Measurements from ENCODE around the gene CYB5RL.
"Not testable (repeated sequence)": the region's sequence is repeated elsewhere in the genome, so short reads cannot be mapped to it uniquely, and the experiment has no call there.

The CYB5RL gene

GRCh38 chr1:54238353-54239034 is 38.7 kb upstream of the CYB5RL start:
- H3K4me1 ChIP-seq (ENCODE audit: control insufficient read depth in 1 of 2, insufficient read depth in 1 of 2, low read depth in 1 of 2, low read length in 1 of 2): peaks cover 14 to 29% of the 10 kb centered on the region in 2 experiments
- H3K27ac ChIP-seq: peak overlapping the region; percentile 37
- H3K27me3 ChIP-seq: no peaks in the 10 kb centered on the region
- no peaks in the 10 kb centered on the region for H3K9me3 ChIP-seq
- no peak overlapping the region for H3K4me3 ChIP-seq (ENCODE audit: low read depth in 1 of 2, low read length in 1 of 2)
- TF ChIP-seq CTCF (IDR thresholded peaks at IDR 0.05): no peak
- H3K36me3 ChIP-seq: no peaks in the 10 kb centered on the region

GRCh38 chr1:54237586-54237985 is 37.8 kb upstream of the CYB5RL start:
- no peaks in the 10 kb centered on the region for H3K36me3 ChIP-seq
- H3K27me3 ChIP-seq: no peaks in the 10 kb centered on the region
- no peak for TF ChIP-seq CTCF (IDR thresholded peaks at IDR 0.05)

GRCh38 chr1:54234284-54234683 is 34.5 kb upstream of the CYB5RL start:
- Histone ChIP-seq H3K4me3 (ENCODE audit: low read depth in 1 of 2, low read length in 1 of 2) (no peak overlapping the region), H3K4me1 (ENCODE audit: control insufficient read depth in 1 of 2, insufficient read depth in 1 of 2, low read depth in 1 of 2, low read length in 1 of 2) (peaks cover 11 to 24% of the 10 kb centered on the region in 2 experiments), H3K27ac (no peak overlapping the region), H3K27me3 (no peaks in the 10 kb centered on the region), H3K36me3 (no peaks in the 10 kb centered on the region), H3K9me3 (no peaks in the 10 kb centered on the region)
- TF ChIP-seq CTCF (IDR thresholded peaks at IDR 0.05): no peak

More at GRCh38 chr1:54237586-54237985, 37.8 kb upstream of the CYB5RL start:
- Histone ChIP-seq H3K4me3 (ENCODE audit: low read depth in 1 of 2, low read length in 1 of 2) (no peak overlapping the region), H3K27ac (no peak overlapping the region), H3K4me1 (ENCODE audit: control insufficient read depth in 1 of 2, insufficient read depth in 1 of 2, low read depth in 1 of 2, low read length in 1 of 2) (peaks cover 14 to 29% of the 10 kb centered on the region in 2 experiments), H3K9me3 (no peaks in the 10 kb centered on the region)

- H3K9me3 ChIP-seq; H3K4me3 ChIP-seq (ENCODE audit: low read depth in 1 of 2, low read length in 1 of 2); H3K36me3 ChIP-seq; H3K27ac ChIP-seq; H3K27me3 ChIP-seq: not testable (repeated sequence)
- peaks cover under 1 to 13% of the 10 kb centered on the region in 2 experiments for H3K4me1 ChIP-seq (ENCODE audit: control insufficient read depth in 1 of 2, insufficient read depth in 1 of 2, low read depth in 1 of 2, low read length in 1 of 2)
Measured at GRCh38 chr1:54233196-54233595, 33.4 kb upstream of the CYB5RL start.

GRCh38 chr1:54230507-54231339 is 30.9 kb upstream of the CYB5RL start:
- Histone ChIP-seq H3K27ac (no peak overlapping the region), H3K27me3 (no peaks in the 10 kb centered on the region), H3K4me3 (ENCODE audit: low read depth in 1 of 2, low read length in 1 of 2) (no peak overlapping the region), H3K36me3 (peaks cover 5% of the 10 kb centered on the region), H3K9me3 (no peaks in the 10 kb centered on the region), H3K4me1 (ENCODE audit: control insufficient read depth in 1 of 2, insufficient read depth in 1 of 2, low read depth in 1 of 2, low read length in 1 of 2) (no peaks in the 10 kb centered on the region)
- TF ChIP-seq CTCF (IDR thresholded peaks at IDR 0.05): no peak
